Measurements from ENCODE around the gene AIPL1. TPM values are rescaled to one million over a fixed set of nuclear protein-coding genes. Genes with fewer than 3 reads are reported as not detected.

The AIPL1 gene
- total and polyA plus RNA-seq, 2 of the 4 experiments (the other 2 are of a cell fraction): not detected

GRCh38 chr17:6413065-6413464, 21.9 kb downstream of the AIPL1 start:
- Histone ChIP-seq H3K9me3 (ENCODE audit: control insufficient read depth, insufficient read depth, low read length) (no peaks in the 10 kb centered on the region), H3K14ac (replicated peaks; ENCODE audit: low read depth, low read length) (no peak overlapping the region), H3K79me1 (ENCODE audit: low read depth in 1 of 2, low read length in 2 of 2) (no peaks in the 10 kb centered on the region), H2AK5ac (ENCODE audit: low read depth, low read length) (no peak overlapping the region), H3K4me2 (ENCODE audit: low read depth, low read length) (no peak overlapping the region), H4K5ac (ENCODE audit: low read depth, low read length) (no peak overlapping the region), H3K9ac (ENCODE audit: low read depth, low read length) (no peak overlapping the region), H4K20me1 (ENCODE audit: insufficient read depth, low read length) (no peaks in the 10 kb centered on the region), H3K36me3 (ENCODE audit: control insufficient read depth, insufficient read depth, low read length) (no peaks in the 10 kb centered on the region), H3K9me1 (ENCODE audit: insufficient read depth, low read length) (no peaks in the 10 kb centered on the region), H2BK20ac (ENCODE audit: low read depth, low read length) (no peak overlapping the region), H3K27me3 (ENCODE audit: control insufficient read depth, insufficient read depth, low read length) (peaks cover 14% of the 10 kb centered on the region), H2BK5ac (ENCODE audit: low read depth, low read length, poor library complexity, severe bottlenecking) (no peak overlapping the region), H2BK15ac (ENCODE audit: low read depth, low read length) (no peak overlapping the region), H3K4me1 (ENCODE audit: control insufficient read depth, insufficient read depth, low read length) (no peaks in the 10 kb centered on the region), H4K8ac (ENCODE audit: low read depth in 2 of 2, low read length in 2 of 2) (no peak overlapping the region), H3K27ac (ENCODE audit: insufficient read depth, low read length) (no peak overlapping the region), H3K18ac (ENCODE audit: low read depth, low read length) (no peak overlapping the region), H2BK120ac (ENCODE audit: low read depth, low read length) (no peak overlapping the region), H3K23ac (ENCODE audit: low read depth, low read length) (no peak overlapping the region), H4K91ac (ENCODE audit: insufficient read depth, low read depth, low read length) (no peak overlapping the region), H2AFZ (replicated peaks; ENCODE audit: low read length, poor library complexity) (no peak overlapping the region), H3K56ac (ENCODE audit: extremely low read depth, insufficient read depth, low read length) (no peak overlapping the region), H3K4me3 (ENCODE audit: insufficient read depth, low read depth, low read length) (no peak overlapping the region), H2AK9ac (replicated peaks; ENCODE audit: low read depth, low read length, poor library complexity) (no peak overlapping the region), H3K4ac (ENCODE audit: low read depth, low read length) (no peak overlapping the region)
- intact Hi-C loops (cut with micrococcal nuclease): loop anchor here (1.0 to 10.0 kb wide), 4 partner anchors 344 to 821 kb away; no protein-coding TSS in a partner anchor
- BruUV-seq (replicated peaks): no TSS peak
- in situ Hi-C loops (cut with MboI; ENCODE audit: low sequenced_read_pairs): loop anchor here (10.0 to 25.0 kb wide), 2 partner anchors 226 to 708 kb away; no protein-coding TSS in a partner anchor
- peak; percentile 96 for ATAC-seq (ENCODE audit: low read depth)
- dilution Hi-C loops (cut with HindIII; ENCODE audit: low sequenced_read_pairs, unreplicated experiment): no loop called here
- TF ChIP-seq RAD21 (IDR thresholded peaks at IDR 0.05; ENCODE audit: low read length) (peak; percentile 66), CTCF (conservative IDR thresholded peaks at IDR 0.05; ENCODE audit: low read depth, low read length) (peak; percentile 59), POLR2A (IDR thresholded peaks at IDR 0.05; ENCODE audit: low read depth, low read length) (no peak), ELK1 (IDR thresholded peaks at IDR 0.05; ENCODE audit: borderline replicate concordance, low read depth, low read length) (no peak), SMC3 (IDR thresholded peaks at IDR 0.05; ENCODE audit: low read depth, low read length) (peak; percentile 46; the same call in 1 of the 2 replicates)
- WGBS, 2 experiments (ENCODE audit: extremely low coverage in 2 of 2, insufficient read length in 1 of 2): 50% methylated on average over 1 of the region's 1 CpG; no CpG with 5 or more reads in 1 of the 2 experiments
- peak; percentile 40 for DNase-seq
- POLR2A ChIA-PET (ENCODE audit: unreplicated experiment): no interaction called here
- CTCF ChIA-PET: interaction anchor here (0.6 to 1.8 kb wide), 4 partner anchors 10 to 827 kb away, joined by 3 to 7 read pairs (median 3); no protein-coding TSS in a partner anchor
